GM13976 (cell line): ENCODE measurements around the gene ACIN1.

Source experiments
- DNase-seq: peaks from one replicate; pipeline ENCODE4 v3.0.0; 2012; ENCODE audit warnings: low spot score
- in situ Hi-C: fragments of 300-500 bp; cut with MboI; formaldehyde crosslinking; loops from one replicate; pipeline ENCODE4 v1.12.0; 2022; ENCODE audit warnings: low sequenced_read_pairs, mixed read lengths, inconsistent platforms; ENCODE audit not compliant: unreplicated experiment
- TF ChIP-seq, protein P1 (sequence below): IDR thresholded peaks from 2 replicates; pipeline ENCODE4 v1.5.1; 2012; ENCODE audit warnings: borderline replicate concordance, mild to moderate bottlenecking; ENCODE audit not compliant: insufficient read depth; ENCODE audit errors: extremely low read depth, missing control alignments, control extremely low read depth

ACIN1 gene

GRCh38 chr14:23049011-23049410, 45.9 kb downstream of the ACIN1 start:
- in situ Hi-C loops = no loop called here
- DNase-seq = no peak
- TF ChIP-seq, protein P1, sequence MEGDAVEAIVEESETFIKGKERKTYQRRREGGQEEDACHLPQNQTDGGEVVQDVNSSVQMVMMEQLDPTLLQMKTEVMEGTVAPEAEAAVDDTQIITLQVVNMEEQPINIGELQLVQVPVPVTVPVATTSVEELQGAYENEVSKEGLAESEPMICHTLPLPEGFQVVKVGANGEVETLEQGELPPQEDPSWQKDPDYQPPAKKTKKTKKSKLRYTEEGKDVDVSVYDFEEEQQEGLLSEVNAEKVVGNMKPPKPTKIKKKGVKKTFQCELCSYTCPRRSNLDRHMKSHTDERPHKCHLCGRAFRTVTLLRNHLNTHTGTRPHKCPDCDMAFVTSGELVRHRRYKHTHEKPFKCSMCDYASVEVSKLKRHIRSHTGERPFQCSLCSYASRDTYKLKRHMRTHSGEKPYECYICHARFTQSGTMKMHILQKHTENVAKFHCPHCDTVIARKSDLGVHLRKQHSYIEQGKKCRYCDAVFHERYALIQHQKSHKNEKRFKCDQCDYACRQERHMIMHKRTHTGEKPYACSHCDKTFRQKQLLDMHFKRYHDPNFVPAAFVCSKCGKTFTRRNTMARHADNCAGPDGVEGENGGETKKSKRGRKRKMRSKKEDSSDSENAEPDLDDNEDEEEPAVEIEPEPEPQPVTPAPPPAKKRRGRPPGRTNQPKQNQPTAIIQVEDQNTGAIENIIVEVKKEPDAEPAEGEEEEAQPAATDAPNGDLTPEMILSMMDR = no peak

DNA sequence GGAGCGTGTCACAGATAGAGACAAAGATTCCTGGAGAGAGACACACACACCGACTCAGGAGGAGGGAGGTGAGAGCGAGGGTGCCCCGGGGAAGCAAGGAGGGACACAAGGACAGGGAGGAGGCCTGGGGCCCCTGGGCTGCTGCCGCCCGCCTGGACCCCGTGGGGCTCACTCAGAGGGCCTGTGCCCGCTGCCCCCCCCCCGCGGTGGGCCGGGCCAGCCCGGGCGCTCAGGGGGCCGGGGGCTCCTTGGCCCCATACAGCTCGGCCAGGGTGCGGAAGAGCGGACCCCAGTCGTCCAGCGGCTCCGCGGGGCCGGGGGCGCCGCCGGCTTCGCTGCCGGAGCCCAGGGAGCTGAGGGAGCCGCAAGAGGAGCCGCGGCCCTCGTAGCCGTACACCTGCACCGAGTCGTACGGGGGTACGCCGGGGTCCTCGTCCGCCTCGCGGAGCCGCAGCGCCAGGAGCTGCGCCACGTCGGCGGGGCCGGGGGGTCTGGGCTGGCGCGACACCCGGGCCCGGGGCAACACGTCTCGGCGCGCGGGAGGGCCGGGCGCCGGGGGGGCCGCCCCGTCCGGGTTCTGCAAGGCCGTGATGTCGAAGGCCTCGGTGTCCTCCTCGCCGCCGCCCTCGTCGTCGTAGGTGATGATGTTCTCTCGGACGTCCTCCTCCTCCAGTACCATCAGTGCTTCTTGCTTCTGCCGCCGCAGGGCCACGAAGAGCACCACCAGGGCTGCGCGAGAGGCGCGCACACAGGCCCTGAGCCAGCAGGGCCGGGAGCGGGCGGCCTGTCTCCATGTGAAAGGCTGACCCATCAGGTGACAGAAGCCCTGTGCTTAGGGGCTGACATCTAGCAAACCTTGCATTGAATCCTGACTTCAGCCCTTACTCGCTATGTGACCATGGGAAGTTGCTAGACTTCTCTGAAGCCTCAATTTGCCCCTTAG, 46.9 kb downstream of the ACIN1 start:
- TF ChIP-seq, protein P1 = no peak
- in situ Hi-C loops = no loop called here
- DNase-seq = no peak

GRCh38 chr14:23047034-23047634, 47.8 kb downstream of the ACIN1 start:
- no peak for DNase-seq
- TF ChIP-seq, protein P1 = no peak
- in situ Hi-C loops = no loop called here

- no peak for DNase-seq
- TF ChIP-seq, protein P1 = no peak
- in situ Hi-C loops = no loop called here
Observed at GRCh38 chr14:23045419-23046357, 49.2 kb downstream of the ACIN1 start.

GRCh38 chr14:23044840-23045239, 50.1 kb downstream of the ACIN1 start:
- in situ Hi-C loops = no loop called here
- TF ChIP-seq, protein P1 = no peak
- no peak for DNase-seq

DNA sequence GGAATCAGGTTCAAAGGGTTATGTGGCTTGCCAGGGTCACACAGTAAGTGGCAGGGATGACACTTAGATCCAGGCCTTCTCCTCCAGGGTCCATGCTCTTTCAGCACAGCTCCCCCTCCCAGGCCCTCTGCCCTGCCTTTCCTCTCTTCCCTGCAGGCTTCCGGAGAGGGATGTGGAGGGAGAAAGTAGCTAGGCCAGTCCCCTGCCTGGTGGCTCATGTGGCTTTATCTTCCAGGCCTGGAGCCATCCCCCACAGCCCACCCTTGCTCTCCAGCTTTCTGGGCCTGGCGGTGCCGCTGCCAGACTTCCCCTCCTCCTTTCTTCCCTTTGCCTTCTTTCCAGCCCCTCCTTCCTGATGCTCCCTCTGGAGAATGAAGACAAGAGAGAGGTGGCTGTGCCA, 51.2 kb downstream of the ACIN1 start:
- TF ChIP-seq, protein P1 = no peak
- in situ Hi-C loops = no loop called here
- no peak for DNase-seq
